HepG2 (cell line): ENCODE data around the gene SCFD1. TPM values are rescaled to one million over a fixed set of nuclear protein-coding genes. Genes with fewer than 3 reads are reported as not detected.
"Not testable (repeated sequence)": the region's sequence is repeated elsewhere in the genome, so short reads cannot be mapped to it uniquely, and the experiment has no call there.

Source experiments
- ATAC-seq: fragments of 200-7000 bp; cut with Tn5 transposase; 3 replicates; pipeline ENCODE4 v1.9.1; 2020; ENCODE audit warnings: mild to moderate bottlenecking, moderate library complexity
- BruUV-seq: library from RNA; stranded (reverse); fragments of 400-500 nt; replicated peaks from 2 replicates; lab custom pipeline; 2021; lab: Mats Ljungman, UMichigan
- CTCF ChIA-PET: fragments of 300-600 bp; formaldehyde crosslinking; extraction: SDS; loops from one replicate; lab custom pipeline; 2021; ENCODE audit warnings: low total read pairs, inconsistent platforms, low intra/inter-chr PET ratio; lab: Yijun Ruan, JAX
- POLR2A ChIA-PET: fragments of 350-600 bp; sonication (Branson Sonifier 250); formaldehyde crosslinking; loops from one replicate; lab custom pipeline; 2020; ENCODE audit warnings: antibody characterized with exemption, inconsistent platforms; lab: Yijun Ruan, JAX
- DNase-seq: peaks from one replicate; pipeline ENCODE4 v3.0.0-alpha.2; 2015; ENCODE audit warnings: low spot score
- FAIRE-seq: peaks from 3 replicates; lab custom pipeline; 2011; peaks lifted over from hg19 to GRCh38; lab: Jason Lieb, UNC
- H2AFZ ChIP-seq: one replicate; pipeline ENCODE4 v1.6.1; 2011; ENCODE audit warnings: low read length, inconsistent platforms
- H3K27ac ChIP-seq: fragments of 300-600 bp; 3 replicates; pipeline ENCODE4 v1.8.0; 2011; ENCODE audit warnings: mixed run types, mild to moderate bottlenecking, mixed read lengths, low read length, inconsistent platforms; ENCODE audit not compliant: insufficient read depth; ENCODE audit errors: extremely low read length
- H3K27me3 ChIP-seq, 2 experiments: fragments of 200-600 bp in 1 of 2; 2 replicates in 1 of 2; 3 replicates in 1 of 2; pipeline versions ENCODE4 v1.6.0 to v1.8.0; 2011; ENCODE audit warnings: low read length in 2 of 2, mild to moderate bottlenecking in 2 of 2, moderate library complexity in 2 of 2, inconsistent platforms in 1 of 2; ENCODE audit not compliant: insufficient read depth in 2 of 2, control insufficient read depth in 1 of 2
- H3K36me3 ChIP-seq, 2 experiments: fragments of 200-600 bp in 1 of 2; replicated peaks in 1 of 2; 2 replicates in 1 of 2; 3 replicates in 1 of 2; pipeline versions ENCODE4 v1.5.1 to v1.8.0; 2011; ENCODE audit warnings: low read length in 2 of 2, inconsistent platforms in 1 of 2; ENCODE audit not compliant: insufficient read depth in 2 of 2, control insufficient read depth in 1 of 2
- H3K4me1 ChIP-seq: 2 replicates; pipeline ENCODE4 v1.5.1; 2012; ENCODE audit warnings: low read length, inconsistent platforms; ENCODE audit not compliant: insufficient read depth
- H3K4me2 ChIP-seq: 2 replicates; pipeline ENCODE4 v1.6.0; 2011; ENCODE audit warnings: low read depth, low read length, inconsistent platforms
- H3K4me3 ChIP-seq, 3 experiments: fragments of 200-600 bp in 1 of 3; sonication (generic), shearing (Covaris generic) in 1 of 3; replicated peaks in 1 of 3; 2 replicates each; pipeline ENCODE4 v1.5.1; 2011 to 2016; ENCODE audit warnings: low read length in 3 of 3, inconsistent platforms in 2 of 3, low read depth in 2 of 3, mild to moderate bottlenecking in 2 of 3, control low read depth in 1 of 3, mixed read lengths in 1 of 3; ENCODE audit not compliant: insufficient read depth in 1 of 3
- H3K79me2 ChIP-seq: one replicate; pipeline ENCODE4 v1.6.1; 2011; ENCODE audit warnings: low read length, inconsistent platforms; ENCODE audit not compliant: insufficient read depth
- H3K9ac ChIP-seq: 2 replicates; pipeline ENCODE4 v1.6.0; 2011; ENCODE audit warnings: mild to moderate bottlenecking, low read depth, low read length, inconsistent platforms; ENCODE audit not compliant: insufficient read depth
- H3K9me3 ChIP-seq: 2 replicates; pipeline ENCODE4 v1.5.1; 2012; ENCODE audit warnings: mild to moderate bottlenecking, low read length
- H4K20me1 ChIP-seq: 2 replicates; pipeline ENCODE4 v1.6.0; 2011; ENCODE audit warnings: inconsistent platforms, mild to moderate bottlenecking, low read length, moderate library complexity; ENCODE audit not compliant: insufficient read depth
- FOSL2 ChIP-seq: sonication (generic); formaldehyde crosslinking; IDR thresholded peaks from 2 replicates; pipeline ENCODE4 v1.4.0; 2020; ENCODE audit warnings: missing genetic modification reagents
- HOMEZ ChIP-seq: IDR thresholded peaks from 2 replicates; pipeline ENCODE4 v1.6.1; 2016; ENCODE audit warnings: low read depth
- NR2F6 ChIP-seq, 2 experiments: IDR thresholded peaks; 2 replicates each; pipeline ENCODE4 v1.6.1; 2016; ENCODE audit warnings: antibody characterized with exemption in 1 of 2, mild to moderate bottlenecking in 1 of 2
- POGZ ChIP-seq: sonication (generic); formaldehyde crosslinking; IDR thresholded peaks from 2 replicates; pipeline ENCODE4 v1.4.0; 2020; ENCODE audit warnings: mild to moderate bottlenecking, missing genetic modification reagents
- TEAD3 ChIP-seq: optimal IDR thresholded peaks from 2 replicates; pipeline ENCODE3; 2016; ENCODE audit warnings: borderline replicate concordance
- ZNF770 ChIP-seq: sonication (generic); formaldehyde crosslinking; IDR thresholded peaks from 2 replicates; pipeline ENCODE4 v1.5.0; 2020; ENCODE audit warnings: mild to moderate bottlenecking, missing genetic modification reagents
- ZNF878 ChIP-seq: sonication (generic); formaldehyde crosslinking; IDR thresholded peaks from 2 replicates; pipeline ENCODE4 v1.8.1; 2023; ENCODE audit warnings: mild to moderate bottlenecking, missing genetic modification reagents, moderate library complexity
- WGBS: methylation state at CpG from one replicate; pipeline ENCODE4 v1.1.6; 2017; ENCODE audit warnings: low lambda C conversion rate; 5-methylcytosine and 5-hydroxymethylcytosine counted together
- in situ Hi-C: cut with HindIII; loops from 2 replicates; pipeline ENCODE4 v1.10.0; 2017; ENCODE audit warnings: low pct_unique_long_range_greater_than_20kb; ENCODE audit not compliant: extremely low pct_ligation_motif_present
- intact Hi-C: fragments of 100-400 bp; cut with micrococcal nuclease; formaldehyde crosslinking; loops from one replicate; pipeline ENCODE4 v1.10.0; 2022; ENCODE audit not compliant: unreplicated experiment
- polyA plus RNA-seq, 8 experiments: library from polyadenylated mRNA; depleted of rRNA in 3 of 8; stranded (reverse) in 7 of 8; unstranded in 1 of 8; fragments of >200 nt; fragmentation: Illumina TruSeq in 4 of 8; extraction: Trizol in 4 of 8; gene quantifications; 2 replicates each; pipeline versions ENCODE4 v1.2.1 to v1.2.3, GENCODE V29; 2011 to 2016; ENCODE audit warnings: low read depth in 4 of 8, missing spikeins in 1 of 8, mixed read lengths in 1 of 8; ENCODE audit not compliant: insufficient read depth in 1 of 8
- total RNA-seq, 5 experiments: library from RNA; depleted of rRNA; stranded (reverse); fragments of >200 nt; fragmentation: Illumina TruSeq; extraction: Trizol; gene quantifications; 2 replicates each; pipeline ENCODE4 v1.2.3, GENCODE V29; 2016; ENCODE audit warnings: low read depth in 1 of 5
- TF ChIP-seq, protein P1 (sequence below): sonication (generic); formaldehyde crosslinking; IDR thresholded peaks from 2 replicates; pipeline ENCODE4 v1.4.0; 2020; ENCODE audit warnings: missing genetic modification reagents, mild to moderate bottlenecking, borderline replicate concordance

SCFD1 gene
- total and polyA plus RNA-seq, 2 of the 13 experiments (the other 11 are each of a cell fraction or from before 2014, with no cell fraction given), result 235 to 256 TPM

- CTCF ChIA-PET, result not testable (repeated sequence)
Observed at GRCh38 chr14:30629432-30629831, 7.3 kb downstream of the SCFD1 start.

More at GRCh38 chr14:30629432-30629831, 7.3 kb downstream of the SCFD1 start:
- H3K27me3 ChIP-seq; H3K4me2 ChIP-seq; H3K9ac ChIP-seq; ATAC-seq; BruUV-seq; H3K4me3 ChIP-seq; intact Hi-C loops; in situ Hi-C loops; DNase-seq; FAIRE-seq; POLR2A ChIA-PET; H3K9me3 ChIP-seq; H3K27ac ChIP-seq; H2AFZ ChIP-seq; TF ChIP-seq NR2F6 (CRISPR knock-in tag; IDR thresholded peaks at IDR 0.05): not testable (repeated sequence)
- TF ChIP-seq HOMEZ (CRISPR knock-in tag) (peak; percentile 72; the same call in 1 of the 2 replicates), ZNF878 (CRISPR knock-in tag) (0 out of 2 replicates have a peak, but pooled peaks have one; percentile 8), ZNF770 (peak; percentile 49), TEAD3 (CRISPR knock-in tag) (peak; percentile 72), NR2F6 (IDR thresholded peaks at IDR 0.05) (0 out of 2 replicates have a peak, but pooled peaks have one; percentile 4), FOSL2 (CRISPR knock-in tag) (peak; percentile 82), POGZ (CRISPR knock-in tag) (peak; percentile 54; the same call in 1 of the 2 replicates)
- TF ChIP-seq, protein P1, sequence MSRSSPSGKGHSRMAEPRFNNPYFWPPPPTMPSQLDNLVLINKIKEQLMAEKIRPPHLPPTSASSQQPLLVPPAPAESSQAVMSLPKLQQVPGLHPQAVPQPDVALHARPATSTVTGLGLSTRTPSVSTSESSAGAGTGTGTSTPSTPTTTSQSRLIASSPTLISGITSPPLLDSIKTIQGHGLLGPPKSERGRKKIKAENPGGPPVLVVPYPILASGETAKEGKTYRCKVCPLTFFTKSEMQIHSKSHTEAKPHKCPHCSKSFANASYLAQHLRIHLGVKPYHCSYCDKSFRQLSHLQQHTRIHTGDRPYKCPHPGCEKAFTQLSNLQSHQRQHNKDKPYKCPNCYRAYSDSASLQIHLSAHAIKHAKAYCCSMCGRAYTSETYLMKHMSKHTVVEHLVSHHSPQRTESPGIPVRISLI, result 0 out of 2 replicates have a peak, but pooled peaks have one; percentile 46
- Histone ChIP-seq H3K79me2 (peaks cover 78% of the 10 kb centered on the region), H3K4me1 (peaks cover 43% of the 10 kb centered on the region), H3K36me3 (peaks cover 16 to 40% of the 10 kb centered on the region in 2 experiments), H4K20me1 (peaks cover 51% of the 10 kb centered on the region)
- 97% methylated on average over 8 of the region's 8 CpGs for WGBS
